ENCODE measurements around the gene ACSBG1.

DNA sequence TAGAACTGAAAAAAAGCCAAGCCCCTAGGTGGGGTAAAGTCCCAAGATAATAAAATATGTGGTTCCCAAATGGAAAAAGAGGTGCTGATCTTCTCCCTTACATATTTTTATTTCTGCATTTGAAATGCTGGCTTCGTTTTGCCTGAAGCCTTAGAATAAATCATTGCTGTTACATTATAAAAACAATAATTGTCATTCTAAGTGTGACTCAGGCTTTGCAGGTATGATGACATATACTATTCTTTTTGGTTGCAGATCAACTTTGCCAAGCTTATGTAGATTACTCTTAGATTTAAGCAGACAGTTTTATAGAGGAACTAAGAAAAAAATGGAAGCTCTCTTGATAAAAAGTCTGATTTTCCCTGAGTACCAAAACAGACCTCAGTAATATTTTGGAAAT is 77.7 kb downstream of the ACSBG1 start:
- TF ChIP-seq CTCF (IDR thresholded peaks at IDR 0.05) (no peak), POLR2A (IDR thresholded peaks at IDR 0.05) (no peak)

Data from gastroesophageal sphincter (tissue), 3 donors.